Measurements from ENCODE around the gene FAT3.

Gene FAT3

GRCh38 chr11:92224407-92225124 is at the start of gene FAT3:
TSS of gene FAT3 (plus strand) at chr11:92224818. CDS start at chr11:92352113, 127,295 bp downstream.
- Mint-ChIP-seq H3K4me1 (no peaks in the 10 kb centered on the region), H3K9me3 (peaks cover 4% of the 10 kb centered on the region), H3K36me3 (no peaks in the 10 kb centered on the region), H3K27ac (no peak within 1 kb of the TSS), H3K4me3 (no peak within 1 kb of the TSS), H3K27me3 (peaks cover 19% of the 10 kb centered on the region)
- DNase-seq (ENCODE audit: low spot score in 2 of 2) (no peak), ATAC-seq (ENCODE audit: low read depth) (no peak)

- DNase-seq (ENCODE audit: low spot score in 2 of 2) (no peak), ATAC-seq (ENCODE audit: low read depth) (no peak)
- Mint-ChIP-seq H3K4me1 (no peaks in the 10 kb centered on the region), H3K27me3 (no peaks in the 10 kb centered on the region), H3K27ac (no peak overlapping the region), H3K4me3 (no peak overlapping the region), H3K36me3 (no peaks in the 10 kb centered on the region), H3K9me3 (peaks cover 6% of the 10 kb centered on the region)
Measured at GRCh38 chr11:92179017-92179670, 45.5 kb upstream of the FAT3 start.

GRCh38 chr11:92180226-92180625 is 44.4 kb upstream of the FAT3 start:
- Mint-ChIP-seq H3K27ac (no peak overlapping the region), H3K36me3 (no peaks in the 10 kb centered on the region), H3K9me3 (peaks cover 8% of the 10 kb centered on the region), H3K4me1 (no peaks in the 10 kb centered on the region), H3K27me3 (no peaks in the 10 kb centered on the region), H3K4me3 (no peak overlapping the region)
- DNase-seq (ENCODE audit: low spot score in 2 of 2) (no peak), ATAC-seq (ENCODE audit: low read depth) (no peak)

- no peaks in the 10 kb centered on the region for H3K36me3 Mint-ChIP-seq
- H3K27me3 Mint-ChIP-seq, result no peaks in the 10 kb centered on the region
- no peaks in the 10 kb centered on the region for H3K4me1 Mint-ChIP-seq
- peaks cover 8% of the 10 kb centered on the region for H3K9me3 Mint-ChIP-seq
- H3K4me3 Mint-ChIP-seq, result no peak overlapping the region
- ATAC-seq (ENCODE audit: low read depth) (no peak), DNase-seq (ENCODE audit: low spot score in 2 of 2) (no peak)
- no peak overlapping the region for H3K27ac Mint-ChIP-seq
Measured at GRCh38 chr11:92180664-92181251, 43.9 kb upstream of the FAT3 start.

- no peaks in the 10 kb centered on the region for H3K36me3 Mint-ChIP-seq
- no peaks in the 10 kb centered on the region for H3K27me3 Mint-ChIP-seq
- H3K4me1 Mint-ChIP-seq, result no peaks in the 10 kb centered on the region
- H3K27ac Mint-ChIP-seq, result no peak overlapping the region
- no peak for ATAC-seq (ENCODE audit: low read depth)
- peaks cover 3% of the 10 kb centered on the region for H3K9me3 Mint-ChIP-seq
- H3K4me3 Mint-ChIP-seq, result no peak overlapping the region
- no peak for DNase-seq (ENCODE audit: low spot score in 2 of 2)
Measured at GRCh38 chr11:92190535-92191206, 33.9 kb upstream of the FAT3 start.

GRCh38 chr11:92192141-92192540 is 32.5 kb upstream of the FAT3 start:
- Mint-ChIP-seq H3K4me1 (no peaks in the 10 kb centered on the region), H3K9me3 (peaks cover 3% of the 10 kb centered on the region), H3K4me3 (no peak overlapping the region)

GRCh38 chr11:92198268-92198667 is 26.4 kb upstream of the FAT3 start:
- no peak for ATAC-seq (ENCODE audit: low read depth)
- no peaks in the 10 kb centered on the region for H3K4me1 Mint-ChIP-seq
- peaks cover 10% of the 10 kb centered on the region for H3K9me3 Mint-ChIP-seq
- no peak overlapping the region for H3K27ac Mint-ChIP-seq
- no peak for DNase-seq (ENCODE audit: low spot score in 2 of 2)
- H3K27me3 Mint-ChIP-seq, result no peaks in the 10 kb centered on the region
- H3K36me3 Mint-ChIP-seq, result no peaks in the 10 kb centered on the region
- no peak overlapping the region for H3K4me3 Mint-ChIP-seq

More at GRCh38 chr11:92192141-92192540, 32.5 kb upstream of the FAT3 start:
- no peak for DNase-seq (ENCODE audit: low spot score in 2 of 2)
- ATAC-seq (ENCODE audit: low read depth), result no peak
- H3K36me3 Mint-ChIP-seq, result no peaks in the 10 kb centered on the region
- H3K27me3 Mint-ChIP-seq, result no peaks in the 10 kb centered on the region
- H3K27ac Mint-ChIP-seq, result no peak overlapping the region

GRCh38 chr11:92199991-92200390 is 24.6 kb upstream of the FAT3 start:
- H3K9me3 Mint-ChIP-seq, result peaks cover 13% of the 10 kb centered on the region
- no peak for DNase-seq (ENCODE audit: low spot score in 2 of 2)
- no peaks in the 10 kb centered on the region for H3K27me3 Mint-ChIP-seq
- ATAC-seq (ENCODE audit: low read depth), result no peak
- no peaks in the 10 kb centered on the region for H3K36me3 Mint-ChIP-seq
- no peak overlapping the region for H3K27ac Mint-ChIP-seq
- H3K4me1 Mint-ChIP-seq, result no peaks in the 10 kb centered on the region
- H3K4me3 Mint-ChIP-seq, result no peak overlapping the region

- H3K4me3 Mint-ChIP-seq, result no peak overlapping the region
- H3K27ac Mint-ChIP-seq, result no peak overlapping the region
- no peaks in the 10 kb centered on the region for H3K36me3 Mint-ChIP-seq
- DNase-seq (ENCODE audit: low spot score in 2 of 2) (no peak), ATAC-seq (ENCODE audit: low read depth) (no peak)
- no peaks in the 10 kb centered on the region for H3K27me3 Mint-ChIP-seq
- H3K4me1 Mint-ChIP-seq, result no peaks in the 10 kb centered on the region
- peaks cover 8% of the 10 kb centered on the region for H3K9me3 Mint-ChIP-seq
Measured at GRCh38 chr11:92204731-92205130, 19.9 kb upstream of the FAT3 start.

- no peak for DNase-seq (ENCODE audit: low spot score in 2 of 2)
- no peak overlapping the region for H3K4me3 Mint-ChIP-seq
- ATAC-seq (ENCODE audit: low read depth), result no peak
Measured at GRCh38 chr11:92206441-92206840, 18.2 kb upstream of the FAT3 start.

GRCh38 chr11:92211576-92212167 is 12.9 kb upstream of the FAT3 start:
- H3K27ac Mint-ChIP-seq, result no peak overlapping the region
- H3K4me3 Mint-ChIP-seq, result no peak overlapping the region
- H3K4me1 Mint-ChIP-seq, result no peaks in the 10 kb centered on the region
- H3K27me3 Mint-ChIP-seq, result no peaks in the 10 kb centered on the region
- DNase-seq (ENCODE audit: low spot score in 2 of 2), result no peak
- ATAC-seq (ENCODE audit: low read depth), result no peak
- H3K9me3 Mint-ChIP-seq, result peaks cover 6% of the 10 kb centered on the region
- no peaks in the 10 kb centered on the region for H3K36me3 Mint-ChIP-seq

More at GRCh38 chr11:92206441-92206840, 18.2 kb upstream of the FAT3 start:
- no peak overlapping the region for H3K27ac Mint-ChIP-seq
- no peaks in the 10 kb centered on the region for H3K4me1 Mint-ChIP-seq
- H3K36me3 Mint-ChIP-seq, result no peaks in the 10 kb centered on the region
- H3K27me3 Mint-ChIP-seq, result no peaks in the 10 kb centered on the region
- peaks cover 6% of the 10 kb centered on the region for H3K9me3 Mint-ChIP-seq

- peaks cover 7% of the 10 kb centered on the region for H3K9me3 Mint-ChIP-seq
- H3K4me1 Mint-ChIP-seq, result no peaks in the 10 kb centered on the region
- H3K27me3 Mint-ChIP-seq, result no peaks in the 10 kb centered on the region
- no peak overlapping the region for H3K27ac Mint-ChIP-seq
- H3K36me3 Mint-ChIP-seq, result no peaks in the 10 kb centered on the region
- H3K4me3 Mint-ChIP-seq, result no peak overlapping the region
- DNase-seq (ENCODE audit: low spot score in 2 of 2) (no peak), ATAC-seq (ENCODE audit: low read depth) (no peak)
Measured at GRCh38 chr11:92212530-92212929, 12.1 kb upstream of the FAT3 start.

GRCh38 chr11:92216789-92217188 is 7.8 kb upstream of the FAT3 start:
- Mint-ChIP-seq H3K27ac (no peak overlapping the region), H3K36me3 (no peaks in the 10 kb centered on the region), H3K27me3 (peaks cover 2% of the 10 kb centered on the region), H3K4me1 (no peaks in the 10 kb centered on the region), H3K4me3 (no peak overlapping the region), H3K9me3 (peaks cover 8% of the 10 kb centered on the region)
- DNase-seq (ENCODE audit: low spot score in 2 of 2), result no peak
- no peak for ATAC-seq (ENCODE audit: low read depth)

GRCh38 chr11:92219476-92219875 is 5.1 kb upstream of the FAT3 start:
- ATAC-seq (ENCODE audit: low read depth), result no peak
- peaks cover 13% of the 10 kb centered on the region for H3K27me3 Mint-ChIP-seq
- peaks cover 5% of the 10 kb centered on the region for H3K9me3 Mint-ChIP-seq
- H3K36me3 Mint-ChIP-seq, result no peaks in the 10 kb centered on the region
- H3K27ac Mint-ChIP-seq, result no peak overlapping the region
- H3K4me3 Mint-ChIP-seq, result no peak overlapping the region
- H3K4me1 Mint-ChIP-seq, result no peaks in the 10 kb centered on the region
- no peak for DNase-seq (ENCODE audit: low spot score in 2 of 2)

Data from memory B cell (primary cell).